ENCODE data around the gene XKR8. TPM values are rescaled to one million over a fixed set of nuclear protein-coding genes. Genes with fewer than 3 reads are reported as not detected.

The XKR8 gene
- total and polyA plus RNA-seq, 9 donors, result 2.3 to 8.6 (median 7.8) TPM

GRCh38 chr1:27952147-27952546 is 7.6 kb upstream of the XKR8 start:
- Histone ChIP-seq H3K27ac (ENCODE audit: low read length) (no peak overlapping the region), H3K27me3 (ENCODE audit: control insufficient read depth, insufficient read depth, low read length) (peaks cover 2% of the 10 kb centered on the region), H3K36me3 (ENCODE audit: control insufficient read depth, insufficient read depth, low read length) (no peaks in the 10 kb centered on the region), H3K9me3 (replicated peaks; ENCODE audit: control insufficient read depth, low read depth, low read length) (no peaks in the 10 kb centered on the region), H3K4me1 (ENCODE audit: control insufficient read depth, insufficient read depth, low read length) (no peaks in the 10 kb centered on the region), H3K4me3 (ENCODE audit: low read length) (no peak overlapping the region)
- no peak for DNase-seq
- WGBS (ENCODE audit: insufficient coverage), result 100% methylated on average over 1 of the region's 3 CpGs

- no peaks in the 10 kb centered on the region for H3K36me3 ChIP-seq (ENCODE audit: control insufficient read depth, insufficient read depth, low read length)
- WGBS (ENCODE audit: insufficient coverage), result 79% methylated on average over 10 of the region's 10 CpGs
- no peaks in the 10 kb centered on the region for H3K9me3 ChIP-seq (replicated peaks; ENCODE audit: control insufficient read depth, low read depth, low read length)
- H3K4me3 ChIP-seq (ENCODE audit: low read length), result no peak overlapping the region
- DNase-seq, result no peak
- H3K27ac ChIP-seq (ENCODE audit: low read length), result no peak overlapping the region
- peaks cover 2% of the 10 kb centered on the region for H3K27me3 ChIP-seq (ENCODE audit: control insufficient read depth, insufficient read depth, low read length)
- H3K4me1 ChIP-seq (ENCODE audit: control insufficient read depth, insufficient read depth, low read length), result peaks cover 3% of the 10 kb centered on the region
These were observed 5.6 kb upstream of the XKR8 start for GRCh38 chr1:27954186-27954585.

- peaks cover 3% of the 10 kb centered on the region for H3K4me1 ChIP-seq (ENCODE audit: control insufficient read depth, insufficient read depth, low read length)
- H3K4me3 ChIP-seq (ENCODE audit: low read length), result no peak overlapping the region
- peaks cover 2% of the 10 kb centered on the region for H3K27me3 ChIP-seq (ENCODE audit: control insufficient read depth, insufficient read depth, low read length)
- H3K9me3 ChIP-seq (replicated peaks; ENCODE audit: control insufficient read depth, low read depth, low read length), result no peaks in the 10 kb centered on the region
- 86% methylated on average over 6 of the region's 6 CpGs for WGBS (ENCODE audit: insufficient coverage)
- no peak overlapping the region for H3K27ac ChIP-seq (ENCODE audit: low read length)
- H3K36me3 ChIP-seq (ENCODE audit: control insufficient read depth, insufficient read depth, low read length), result no peaks in the 10 kb centered on the region
- no peak for DNase-seq
These were observed 4.7 kb upstream of the XKR8 start for GRCh38 chr1:27955076-27955475.

- H3K27ac ChIP-seq (ENCODE audit: low read length), result no peak overlapping the region
- 76% methylated on average over 6 of the region's 6 CpGs for WGBS (ENCODE audit: insufficient coverage)
- DNase-seq, result no peak
These were observed 3.0 kb upstream of the XKR8 start for GRCh38 chr1:27956761-27957160.

GRCh38 chr1:27957655-27958054 is 2.1 kb upstream of the XKR8 start:
- Histone ChIP-seq H3K9me3 (replicated peaks; ENCODE audit: control insufficient read depth, low read depth, low read length) (no peaks in the 10 kb centered on the region), H3K36me3 (ENCODE audit: control insufficient read depth, insufficient read depth, low read length) (no peaks in the 10 kb centered on the region), H3K4me3 (ENCODE audit: low read length) (no peak overlapping the region), H3K27ac (ENCODE audit: low read length) (no peak overlapping the region), H3K27me3 (ENCODE audit: control insufficient read depth, insufficient read depth, low read length) (peaks cover 2% of the 10 kb centered on the region), H3K4me1 (ENCODE audit: control insufficient read depth, insufficient read depth, low read length) (peaks cover 20% of the 10 kb centered on the region)
- DNase-seq, result no peak
- 92% methylated on average over 3 of the region's 5 CpGs for WGBS (ENCODE audit: insufficient coverage)

More at GRCh38 chr1:27956761-27957160, 3.0 kb upstream of the XKR8 start:
- Histone ChIP-seq H3K9me3 (replicated peaks; ENCODE audit: control insufficient read depth, low read depth, low read length) (no peaks in the 10 kb centered on the region), H3K4me1 (ENCODE audit: control insufficient read depth, insufficient read depth, low read length) (peaks cover 20% of the 10 kb centered on the region), H3K36me3 (ENCODE audit: control insufficient read depth, insufficient read depth, low read length) (no peaks in the 10 kb centered on the region), H3K4me3 (ENCODE audit: low read length) (no peak overlapping the region), H3K27me3 (ENCODE audit: control insufficient read depth, insufficient read depth, low read length) (peaks cover 2% of the 10 kb centered on the region)

- WGBS (ENCODE audit: insufficient coverage), result 91% methylated on average over 26 of the region's 26 CpGs
- Histone ChIP-seq H3K9me3 (replicated peaks; ENCODE audit: control insufficient read depth, low read depth, low read length) (no peaks in the 10 kb centered on the region), H3K27ac (ENCODE audit: low read length) (no peak overlapping the region), H3K27me3 (ENCODE audit: control insufficient read depth, insufficient read depth, low read length) (peaks cover 2% of the 10 kb centered on the region), H3K4me3 (ENCODE audit: low read length) (no peak overlapping the region), H3K36me3 (ENCODE audit: control insufficient read depth, insufficient read depth, low read length) (peaks cover 3% of the 10 kb centered on the region), H3K4me1 (ENCODE audit: control insufficient read depth, insufficient read depth, low read length) (peaks cover 20% of the 10 kb centered on the region)
- no peak for DNase-seq
These were observed 1.3 kb upstream of the XKR8 start for GRCh38 chr1:27958513-27958912.

- H3K4me1 ChIP-seq (ENCODE audit: control insufficient read depth, insufficient read depth, low read length), result peaks cover 20% of the 10 kb centered on the region
- no peak for DNase-seq
- peak overlapping the region; percentile 77 for H3K4me3 ChIP-seq (ENCODE audit: low read length)
- no peaks in the 10 kb centered on the region for H3K9me3 ChIP-seq (replicated peaks; ENCODE audit: control insufficient read depth, low read depth, low read length)
- H3K27ac ChIP-seq (ENCODE audit: low read length), result peak overlapping the region; percentile 67
- no peaks in the 10 kb centered on the region for H3K27me3 ChIP-seq (ENCODE audit: control insufficient read depth, insufficient read depth, low read length)
- 46% methylated on average over 11 of the region's 13 CpGs for WGBS (ENCODE audit: insufficient coverage)
- peaks cover 26% of the 10 kb centered on the region for H3K36me3 ChIP-seq (ENCODE audit: control insufficient read depth, insufficient read depth, low read length)
These were observed 1.2 kb downstream of the XKR8 start for GRCh38 chr1:27960762-27961645.

GRCh38 chr1:27961646-27962221 is 2.0 kb downstream of the XKR8 start:
- no peaks in the 10 kb centered on the region for H3K9me3 ChIP-seq (replicated peaks; ENCODE audit: control insufficient read depth, low read depth, low read length)
- WGBS (ENCODE audit: insufficient coverage), result 32% methylated on average over 3 of the region's 4 CpGs
- H3K27ac ChIP-seq (ENCODE audit: low read length), result no peak overlapping the region
- DNase-seq, result no peak
- H3K4me3 ChIP-seq (ENCODE audit: low read length), result no peak overlapping the region
- H3K4me1 ChIP-seq (ENCODE audit: control insufficient read depth, insufficient read depth, low read length), result peaks cover 20% of the 10 kb centered on the region
- H3K27me3 ChIP-seq (ENCODE audit: control insufficient read depth, insufficient read depth, low read length), result no peaks in the 10 kb centered on the region
- H3K36me3 ChIP-seq (ENCODE audit: control insufficient read depth, insufficient read depth, low read length), result peaks cover 34% of the 10 kb centered on the region

GRCh38 chr1:27963393-27963792 is 3.6 kb downstream of the XKR8 start:
- WGBS (ENCODE audit: insufficient coverage), result 87% methylated on average over 11 of the region's 11 CpGs
- Histone ChIP-seq H3K27me3 (ENCODE audit: control insufficient read depth, insufficient read depth, low read length) (no peaks in the 10 kb centered on the region), H3K36me3 (ENCODE audit: control insufficient read depth, insufficient read depth, low read length) (peaks cover 50% of the 10 kb centered on the region)

GRCh38 chr1:27966402-27967105 is 6.8 kb downstream of the XKR8 start:
- Histone ChIP-seq H3K36me3 (ENCODE audit: control insufficient read depth, insufficient read depth, low read length) (peaks cover 59% of the 10 kb centered on the region), H3K27ac (ENCODE audit: low read length) (no peak overlapping the region)
- 92% methylated on average over 24 of the region's 24 CpGs for WGBS (ENCODE audit: insufficient coverage)

More at GRCh38 chr1:27963393-27963792, 3.6 kb downstream of the XKR8 start:
- H3K4me1 ChIP-seq (ENCODE audit: control insufficient read depth, insufficient read depth, low read length), result peaks cover 20% of the 10 kb centered on the region
- no peak for DNase-seq
- no peak overlapping the region for H3K27ac ChIP-seq (ENCODE audit: low read length)
- no peak overlapping the region for H3K4me3 ChIP-seq (ENCODE audit: low read length)
- H3K9me3 ChIP-seq (replicated peaks; ENCODE audit: control insufficient read depth, low read depth, low read length), result no peaks in the 10 kb centered on the region

More at GRCh38 chr1:27966402-27967105, 6.8 kb downstream of the XKR8 start:
- Histone ChIP-seq H3K4me1 (ENCODE audit: control insufficient read depth, insufficient read depth, low read length) (peaks cover 12% of the 10 kb centered on the region), H3K4me3 (ENCODE audit: low read length) (no peak overlapping the region), H3K27me3 (ENCODE audit: control insufficient read depth, insufficient read depth, low read length) (no peaks in the 10 kb centered on the region), H3K9me3 (replicated peaks; ENCODE audit: control insufficient read depth, low read depth, low read length) (no peaks in the 10 kb centered on the region)
- DNase-seq, result no peak
